Inferior parietal cortex (tissue), 1 donor: ENCODE data around the gene PUS1.
"Not testable (repeated sequence)": the region's sequence is repeated elsewhere in the genome, so short reads cannot be mapped to it uniquely, and the experiment has no call there.

Source experiments
- DNase-seq: peaks from one replicate; pipeline ENCODE4 v3.0.0-alpha.2; 2016; ENCODE audit errors: extremely low spot score

PUS1 gene

DNA sequence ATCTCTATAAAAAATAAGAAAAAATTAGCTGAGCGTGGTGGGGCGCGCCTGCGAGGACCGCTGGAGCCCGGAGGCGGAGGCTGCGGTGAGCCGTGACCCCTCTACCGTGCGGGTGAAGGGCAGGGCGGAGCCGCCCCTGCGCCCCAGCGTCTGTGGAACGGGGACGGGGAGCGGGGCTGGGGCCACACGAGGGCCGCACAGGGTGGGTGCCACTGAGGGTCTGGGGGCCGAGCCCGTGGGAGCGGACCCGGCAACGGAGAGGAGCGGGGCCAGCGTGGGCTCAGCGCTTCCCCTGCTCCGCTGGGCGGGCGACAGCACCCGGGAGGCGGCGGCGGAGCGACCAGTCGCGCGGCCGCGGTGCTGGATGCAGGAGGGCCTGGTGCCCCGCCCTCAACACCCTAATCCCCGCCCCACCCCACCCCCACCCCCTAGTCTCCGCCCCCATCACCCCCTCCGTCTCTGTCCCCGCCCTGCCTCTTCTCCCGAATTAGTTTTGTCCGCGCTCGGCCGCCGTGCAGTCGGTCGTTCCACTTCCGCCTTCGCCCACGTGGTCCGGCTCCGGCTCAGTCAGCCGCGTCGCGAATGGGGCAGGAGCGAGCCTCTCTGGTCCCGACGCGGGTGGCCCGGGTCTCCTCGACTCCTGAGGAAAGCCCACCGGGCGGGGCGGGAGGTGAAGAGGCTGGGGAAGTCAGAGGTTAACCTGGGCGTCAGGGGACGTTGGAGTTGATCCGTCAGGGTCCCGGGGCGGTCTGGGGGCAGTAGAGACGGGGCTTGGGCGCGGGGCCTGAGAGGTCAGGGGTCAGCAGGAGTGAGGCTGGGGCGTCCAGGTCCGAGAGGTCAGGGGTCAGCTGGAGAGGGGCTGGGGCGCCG, at the start of gene PUS1:
PUS1 (plus strand) TSS at position 566 of the 870 bp plus-strand sequence. CDS start 447 bp downstream, outside the sequence.
- peak; percentile 96 for DNase-seq

DNA sequence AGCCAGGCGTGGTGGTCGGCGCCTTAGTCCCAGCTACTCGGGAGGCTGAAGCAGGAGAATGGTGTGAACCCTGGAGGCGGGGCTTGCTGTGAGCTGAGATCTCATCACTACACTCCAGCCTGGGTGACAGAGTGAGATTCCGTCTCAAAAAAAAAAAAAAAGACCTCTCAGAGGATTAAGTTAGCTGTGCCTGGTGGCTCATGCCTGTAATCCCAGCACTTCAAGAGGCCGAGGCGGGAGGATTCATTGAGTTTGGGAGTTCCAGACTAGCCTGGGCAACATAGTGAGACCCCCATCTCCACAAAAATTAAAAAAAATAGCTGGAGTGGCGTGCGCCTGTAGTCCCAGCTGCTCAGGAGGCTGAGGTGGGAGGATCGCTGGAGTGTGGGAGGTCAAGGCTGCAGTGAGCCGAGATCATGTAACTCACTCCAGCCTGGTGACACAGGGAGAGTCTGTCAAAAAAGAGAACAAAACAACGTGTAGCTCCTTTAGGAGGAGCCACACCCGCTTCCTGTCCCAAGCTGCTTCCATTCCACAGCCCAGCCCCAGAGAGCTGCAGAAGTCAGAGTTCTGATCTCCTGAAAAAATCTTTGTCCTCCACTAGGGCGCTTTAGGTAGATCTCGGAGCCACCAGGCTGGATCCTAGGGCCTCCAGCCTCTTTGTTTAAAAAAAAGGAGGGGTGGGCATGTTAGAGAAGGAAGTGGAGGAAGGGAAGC, 46.1 kb upstream of the PUS1 start:
- DNase-seq, result no peak

DNA sequence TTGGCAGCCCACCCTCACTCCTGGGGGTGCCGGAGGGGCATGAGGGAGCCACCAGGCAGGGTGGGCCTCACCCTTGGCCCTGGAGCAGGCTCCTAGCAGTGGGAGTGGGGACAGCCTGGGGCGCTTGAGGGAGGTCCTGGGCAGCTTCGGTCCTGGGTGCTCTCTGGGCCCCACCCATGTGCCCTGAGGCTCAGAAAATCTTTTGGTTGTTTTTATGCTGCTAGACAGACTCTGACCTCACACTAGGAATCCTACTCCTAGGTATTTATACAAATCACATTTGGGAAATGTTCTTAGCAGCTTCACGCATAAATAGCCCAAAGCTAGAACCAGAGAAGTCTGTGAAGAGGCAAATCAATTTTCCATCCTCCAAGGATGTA, 45.6 kb upstream of the PUS1 start:
- no peak for DNase-seq

DNA sequence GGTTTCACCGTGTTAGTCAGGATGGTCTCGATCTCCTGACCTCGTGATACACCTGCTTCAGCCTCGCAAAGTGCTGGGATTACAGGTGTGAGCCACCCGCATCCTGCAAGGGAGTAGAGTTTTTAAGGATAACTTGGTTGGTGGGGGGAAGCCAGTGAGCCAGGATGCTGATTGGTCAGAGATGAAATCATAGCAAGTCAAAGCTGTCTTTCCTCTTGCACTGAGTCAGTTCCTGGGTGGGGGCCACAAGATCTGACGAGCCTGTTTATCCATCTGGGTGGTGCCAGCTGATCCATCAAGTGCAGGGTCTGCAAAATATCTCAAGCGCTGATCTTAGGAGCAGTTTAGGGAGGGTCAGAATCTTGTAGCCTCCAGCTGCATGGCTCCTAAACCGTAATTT, 44.0 kb upstream of the PUS1 start:
- not testable (repeated sequence) for DNase-seq

DNA sequence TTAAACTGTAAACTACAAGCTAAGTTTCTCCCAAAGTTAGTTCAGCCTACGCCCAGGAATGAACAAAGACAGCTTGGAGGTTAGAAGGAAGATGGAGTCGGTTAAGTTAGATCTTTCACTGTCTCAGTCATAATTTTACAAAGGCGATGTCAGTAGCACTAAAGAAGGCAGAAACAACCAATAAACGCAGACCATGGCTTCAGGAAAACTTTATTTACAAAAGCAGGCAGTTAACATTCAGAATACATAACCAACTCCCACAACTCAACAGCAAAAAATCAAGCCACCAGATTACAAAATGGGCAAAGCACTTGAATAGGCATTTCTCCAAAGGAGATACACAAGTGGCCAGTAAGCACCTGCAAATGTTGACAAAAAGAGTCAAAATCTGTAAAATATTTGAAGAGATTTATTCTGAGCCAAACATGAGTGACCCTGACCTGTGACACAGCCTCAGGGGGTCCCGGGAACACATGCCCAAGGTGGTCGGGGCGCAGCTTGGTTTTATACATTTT, 43.5 kb upstream of the PUS1 start:
- no peak for DNase-seq

DNA sequence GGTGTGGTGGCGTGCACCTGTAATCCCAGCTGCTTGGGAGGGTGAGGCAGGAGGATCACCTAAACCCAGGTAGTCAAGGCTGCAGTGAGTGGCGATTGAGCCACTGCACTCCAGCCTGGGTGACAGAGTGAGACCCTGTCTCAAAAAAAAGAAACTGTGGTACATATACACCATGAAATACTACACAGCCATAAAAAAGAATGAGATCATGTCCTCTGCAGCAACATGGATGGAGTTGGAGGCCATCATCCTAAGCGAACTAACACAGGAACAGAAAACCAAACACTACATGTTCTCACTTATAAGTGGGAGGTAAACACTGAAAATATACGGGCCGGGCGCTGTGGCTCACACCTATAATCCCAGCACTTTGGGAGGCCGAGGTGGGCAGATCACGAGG, 37.4 kb upstream of the PUS1 start:
- DNase-seq, result not testable (repeated sequence)

DNA sequence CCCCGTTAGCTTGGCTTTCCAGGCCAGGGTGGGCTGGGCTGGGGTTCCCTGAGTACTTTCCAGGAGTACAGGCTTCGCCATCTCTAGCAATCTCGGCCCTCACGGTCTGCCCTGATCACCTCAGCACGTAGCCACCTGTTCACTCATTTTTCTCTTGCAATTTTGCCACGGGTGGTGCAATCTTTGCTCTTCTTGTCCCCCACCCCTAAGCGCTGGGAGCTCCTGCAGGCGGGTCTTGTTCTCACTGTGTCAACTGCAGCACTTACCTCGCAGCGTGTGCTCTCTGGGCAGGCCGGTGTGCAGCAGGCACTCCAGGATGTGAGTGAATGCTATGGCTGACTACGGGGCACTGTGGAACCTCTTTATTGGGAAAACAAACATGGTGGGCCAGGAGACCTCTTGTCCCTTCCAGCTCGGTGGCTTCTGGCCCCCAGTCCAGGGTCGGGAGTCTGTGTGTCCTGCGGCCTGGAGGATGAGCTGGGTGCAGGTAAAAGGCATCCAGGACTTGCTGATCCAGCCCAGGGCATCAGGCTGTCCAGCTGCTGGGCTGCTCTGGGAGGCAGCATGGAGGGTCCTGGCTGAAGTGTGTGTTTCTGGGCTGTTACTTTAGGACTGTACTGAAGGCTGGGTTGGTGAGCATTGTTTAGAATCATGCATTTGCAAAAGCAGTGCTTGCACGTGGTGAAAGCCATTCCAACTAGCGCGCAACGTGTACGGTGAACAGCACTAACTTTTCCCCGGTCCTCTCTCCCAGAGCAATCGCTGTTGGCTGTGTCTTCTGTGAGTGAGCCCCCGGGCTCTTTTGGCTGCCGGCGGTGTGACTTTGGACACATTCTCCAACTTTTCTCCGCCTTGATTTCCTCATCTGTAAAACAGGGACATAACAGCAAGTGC, 36.1 kb upstream of the PUS1 start:
- no peak for DNase-seq

DNA sequence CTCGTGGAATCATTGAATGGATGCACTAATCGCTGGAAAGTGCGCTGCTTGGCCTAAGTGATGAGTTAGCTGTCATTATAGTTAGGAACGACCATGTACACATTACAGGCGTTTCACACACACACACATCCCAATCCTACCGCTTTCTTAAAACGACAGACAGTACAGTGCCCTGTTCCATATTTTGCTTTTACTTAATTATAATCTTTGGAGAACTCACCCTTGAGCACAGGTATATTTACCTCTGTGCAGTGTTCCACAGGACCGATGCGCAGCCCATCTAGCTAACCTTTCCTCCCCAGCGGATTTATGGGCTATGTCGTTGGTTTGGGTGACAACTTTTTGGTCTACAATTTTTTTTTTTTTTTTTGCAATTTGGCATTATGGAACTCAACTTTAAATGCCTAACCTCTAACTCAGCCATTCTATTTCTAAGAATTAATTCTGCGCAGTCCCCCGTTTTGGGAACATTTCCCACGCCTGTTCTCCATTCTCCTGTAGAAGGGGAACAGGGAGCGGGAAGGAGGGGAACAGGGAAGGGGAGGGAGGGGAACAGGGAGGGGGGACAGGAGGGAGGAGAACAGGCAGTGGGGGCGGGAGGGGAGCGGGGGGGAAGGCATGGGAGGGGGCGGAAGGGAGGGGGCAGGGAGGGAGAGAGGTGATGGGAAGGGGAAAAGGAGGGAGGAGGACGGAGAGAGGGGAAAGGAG, 35.3 kb upstream of the PUS1 start:
- peak; percentile 20 for DNase-seq

DNA sequence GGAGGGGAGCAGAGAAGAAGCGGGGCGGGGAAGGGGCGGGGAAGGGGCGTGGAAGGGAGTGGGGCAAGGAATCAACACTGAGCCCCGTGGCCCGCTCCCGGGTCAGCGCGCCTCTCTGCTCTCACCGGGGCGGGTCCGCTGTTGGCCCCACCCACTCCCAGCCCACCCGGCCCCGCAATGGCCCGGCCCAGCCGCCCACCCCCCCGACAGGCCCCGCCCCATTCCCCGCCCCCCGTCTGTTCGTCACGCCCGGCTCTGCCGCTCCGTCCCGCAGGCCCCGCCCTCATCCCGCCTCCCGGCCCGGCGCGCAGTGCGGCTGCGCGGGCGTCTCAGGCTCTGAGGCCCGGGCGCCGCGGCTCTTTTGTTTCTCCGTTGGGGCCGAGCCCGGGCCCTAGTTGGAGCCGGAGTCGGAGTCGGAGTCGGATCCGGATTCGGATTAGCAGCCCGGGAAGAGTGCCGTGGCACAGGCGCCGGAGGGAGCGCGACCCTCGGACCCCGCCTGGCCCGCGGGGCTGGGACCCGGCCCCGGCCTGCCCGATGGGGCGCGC, 34.7 kb upstream of the PUS1 start, which contains the start of gene ULK1:
ULK1 (plus strand) TSS at position 310 of the 548 bp plus-strand sequence. CDS start 380 bp downstream, outside the sequence.
- DNase-seq, result peak; percentile 91

DNA sequence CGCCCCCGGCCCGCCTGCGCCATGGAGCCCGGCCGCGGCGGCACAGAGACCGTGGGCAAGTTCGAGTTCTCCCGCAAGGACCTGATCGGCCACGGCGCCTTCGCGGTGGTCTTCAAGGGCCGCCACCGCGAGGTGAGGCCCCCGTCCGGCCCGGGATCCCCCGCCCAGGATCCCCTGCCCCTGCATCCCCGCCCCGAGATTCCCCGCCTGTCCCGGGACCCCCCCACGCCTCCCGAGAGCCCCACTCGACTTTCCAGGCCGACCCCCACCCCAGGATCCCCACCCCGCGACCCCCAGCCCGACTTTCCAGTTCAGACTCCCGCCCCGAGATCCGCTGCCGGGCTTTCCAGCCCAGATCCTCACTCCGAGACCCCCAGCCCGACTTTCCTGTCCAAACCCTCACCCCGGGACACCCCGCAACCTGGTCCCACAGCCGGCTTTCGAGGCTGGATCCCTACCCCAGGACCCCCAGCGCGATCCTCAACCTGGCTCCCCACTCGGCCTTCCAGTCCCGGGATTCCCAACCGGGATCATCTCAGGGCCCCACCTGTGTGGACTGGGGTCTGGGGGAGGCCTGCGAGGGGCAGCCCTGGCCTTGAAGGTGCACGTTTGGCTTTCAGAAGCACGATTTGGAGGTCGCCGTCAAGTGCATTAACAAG, 34.0 kb upstream of the PUS1 start:
- no peak for DNase-seq

DNA sequence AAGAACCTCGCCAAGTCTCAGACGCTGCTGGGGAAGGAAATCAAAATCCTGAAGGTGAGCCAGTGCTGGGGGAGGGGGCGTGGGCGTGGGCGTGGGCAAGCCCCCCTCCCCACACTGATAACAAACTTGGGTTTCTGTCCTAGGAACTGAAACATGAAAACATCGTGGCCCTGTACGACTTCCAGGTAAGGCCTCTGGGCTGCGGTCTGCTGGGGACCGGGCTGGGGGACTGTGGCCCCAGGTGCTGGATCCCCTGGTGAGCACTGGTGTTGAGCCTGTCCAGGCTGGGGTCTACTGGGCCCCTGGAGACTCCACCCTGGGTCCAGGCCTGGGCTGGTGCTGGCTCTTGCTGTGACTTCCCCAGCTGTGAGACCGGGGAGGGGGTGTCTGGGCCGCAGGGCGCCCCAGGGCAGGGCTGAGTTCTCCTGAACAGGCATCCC, 33.4 kb upstream of the PUS1 start:
- no peak for DNase-seq

DNA sequence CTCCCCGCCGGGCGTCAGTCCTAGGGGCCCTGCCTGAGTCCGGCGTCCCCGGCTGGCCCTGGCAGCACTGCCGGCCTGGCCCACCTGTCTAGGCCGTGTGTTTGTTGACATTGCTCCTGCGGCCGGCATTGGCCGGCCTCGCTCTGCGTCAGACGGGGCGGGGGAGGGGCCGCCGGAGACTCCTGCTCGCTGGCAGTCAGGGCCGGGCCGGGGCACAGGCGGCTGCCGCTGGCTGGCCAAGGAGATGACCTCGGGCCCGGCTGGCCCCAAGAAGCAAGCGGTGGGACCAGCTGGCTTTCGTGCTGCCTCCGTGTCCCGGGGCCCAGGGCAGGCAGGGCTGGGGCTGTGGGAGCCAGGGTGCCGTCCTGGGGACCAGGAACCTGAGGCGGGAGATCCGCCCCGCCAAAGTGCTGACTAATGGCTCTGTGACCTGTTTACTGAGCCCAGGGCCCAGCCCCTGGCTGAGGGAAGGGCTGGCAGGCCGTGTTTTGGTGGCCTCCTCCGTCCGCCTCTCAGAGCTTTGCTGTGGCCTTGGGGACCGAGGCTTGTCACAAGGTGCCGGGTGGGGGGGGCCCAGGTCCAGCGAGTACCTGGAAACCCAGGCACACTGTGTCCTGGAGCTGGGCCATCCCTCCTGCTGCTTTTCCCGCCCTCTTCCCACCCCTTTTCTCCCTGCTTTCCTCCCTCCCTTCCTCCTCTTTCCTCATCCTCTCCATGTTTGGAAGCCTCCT, 32.8 kb upstream of the PUS1 start:
- peak; percentile 58 for DNase-seq

DNA sequence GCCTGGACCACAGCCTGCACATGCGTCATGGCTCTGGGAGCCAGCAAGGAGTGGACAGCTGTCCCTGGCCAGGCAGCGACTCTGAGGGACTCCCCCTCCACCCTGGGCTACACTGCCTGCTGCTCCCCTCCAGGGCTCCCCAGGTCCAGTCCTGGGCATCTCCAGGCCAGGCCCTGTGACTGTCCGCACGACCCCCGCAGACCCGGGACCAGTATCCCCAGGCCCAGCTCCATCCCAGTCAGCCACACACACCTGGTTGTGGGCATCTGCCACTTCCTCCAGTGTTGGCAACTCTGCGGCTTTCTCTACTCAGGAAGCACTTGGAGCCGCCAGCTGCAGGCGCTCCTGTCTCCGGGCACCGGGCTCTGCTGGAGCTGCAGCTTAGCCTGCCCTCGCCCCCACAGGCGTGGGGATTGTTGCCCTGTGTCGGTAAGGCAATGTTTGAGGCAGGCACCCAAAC, 32.2 kb upstream of the PUS1 start:
- peak; percentile 77 for DNase-seq

DNA sequence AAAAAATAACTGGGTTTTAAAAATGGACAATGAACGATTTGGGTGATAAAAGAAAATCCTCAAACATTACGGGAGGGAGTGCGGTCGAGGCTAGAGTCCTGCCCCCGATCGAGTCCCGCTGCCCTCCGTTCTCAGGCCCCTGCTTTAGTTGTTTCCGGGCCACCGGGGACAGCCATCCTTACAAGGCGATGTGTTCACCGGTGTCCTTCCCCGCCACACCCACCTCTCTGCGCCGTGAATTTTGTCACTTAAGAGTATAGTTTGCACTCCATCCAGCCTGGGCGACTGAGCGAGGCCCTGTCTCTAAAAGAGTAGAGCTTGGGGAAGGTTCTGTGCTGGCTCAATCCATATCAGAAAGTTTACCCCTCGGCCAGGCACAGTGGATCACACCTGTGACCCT, 31.8 kb upstream of the PUS1 start:
- DNase-seq, result no peak

DNA sequence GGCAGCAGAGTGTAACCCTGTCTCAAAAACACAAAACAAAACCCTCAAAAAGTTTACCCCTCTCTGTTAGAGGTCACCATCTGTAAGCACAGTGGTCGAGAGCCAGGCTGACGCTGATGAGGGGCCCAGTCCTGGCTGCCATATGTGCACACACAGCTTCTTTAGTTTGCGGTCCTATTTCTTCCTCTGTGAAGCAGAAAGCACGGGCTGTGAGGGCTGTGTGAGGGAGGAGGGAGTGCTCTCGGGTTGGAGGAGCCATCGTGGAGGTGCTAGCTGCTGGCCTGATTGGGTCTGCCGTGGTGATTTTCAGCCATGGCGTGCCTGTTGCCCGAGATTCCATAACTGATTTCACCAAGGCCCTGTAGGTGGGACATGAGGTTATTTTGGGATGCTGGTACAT, 31.2 kb upstream of the PUS1 start:
- DNase-seq, result no peak

DNA sequence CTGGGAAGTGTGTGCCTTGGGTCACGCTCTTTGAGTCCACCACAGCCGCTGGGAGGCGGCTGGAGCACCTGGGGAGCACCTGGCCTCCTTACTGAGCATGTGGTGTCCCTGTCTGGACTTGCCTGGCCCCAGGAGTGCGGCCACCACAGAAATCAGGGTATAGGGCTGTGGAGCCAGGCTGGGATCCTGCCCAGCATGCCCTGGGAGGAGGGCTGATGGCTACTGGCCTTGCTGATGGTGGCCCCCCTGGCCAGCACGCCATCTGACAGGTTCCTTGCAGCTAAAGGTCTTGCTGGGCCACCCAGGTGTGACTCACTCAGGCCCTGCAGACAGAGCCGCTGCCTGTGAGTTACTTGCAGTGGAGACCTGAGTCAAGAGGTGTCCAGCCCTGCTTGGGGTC, 28.7 kb upstream of the PUS1 start:
- no peak for DNase-seq

DNA sequence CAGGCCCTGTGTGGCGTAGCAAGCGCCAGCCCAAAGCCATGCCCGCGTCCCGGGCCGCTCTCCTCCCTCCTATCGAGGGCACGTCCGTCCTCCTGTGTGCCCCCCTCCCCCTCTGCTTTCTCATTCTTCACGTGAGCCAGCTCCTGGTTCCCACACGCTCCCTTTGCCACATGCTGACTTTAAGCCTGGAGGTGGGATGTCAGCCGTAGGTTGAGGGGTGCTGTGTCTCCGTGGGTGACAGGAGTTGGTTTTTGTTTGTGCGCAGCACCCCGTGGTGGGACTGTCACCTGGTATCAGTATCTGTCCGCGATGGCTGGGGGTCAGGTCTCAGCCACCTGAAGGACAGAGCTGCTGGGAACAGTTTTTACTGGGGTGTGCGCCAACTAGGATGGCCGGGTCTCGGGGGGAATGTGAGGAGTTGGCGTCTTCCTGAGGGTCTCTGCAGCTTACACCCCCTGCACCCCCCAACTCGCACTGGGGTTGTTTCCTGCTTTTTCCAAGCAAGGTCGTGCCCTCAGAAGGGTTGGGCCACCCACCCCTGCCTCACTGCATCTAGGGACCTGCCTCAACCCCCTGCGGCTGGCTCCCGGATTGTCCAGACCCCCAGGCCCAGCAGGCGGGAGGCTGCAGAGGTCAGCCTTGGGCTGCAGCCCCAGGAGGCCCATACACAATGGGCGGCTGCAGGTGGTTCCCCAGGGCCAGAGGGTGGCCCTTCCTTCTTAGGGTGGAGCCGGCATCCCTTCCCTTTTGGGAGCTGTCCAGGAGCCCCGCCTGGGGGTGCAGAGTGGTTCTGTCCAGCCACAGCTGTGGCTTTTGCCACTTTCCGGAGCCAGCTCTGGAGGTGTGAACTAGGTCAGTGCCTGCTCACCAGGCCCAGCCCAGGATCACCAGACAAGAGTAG, 27.4 kb upstream of the PUS1 start:
- no peak for DNase-seq
